GM19099 (cell line): ENCODE data around the gene KCNH4.
A peak's percentile ranks its signal among the peaks of the same experiment; 100 is the strongest.

Source experiments
- POLR2A ChIP-seq: IDR thresholded peaks from 3 replicates; pipeline ENCODE4 v1.6.1; 2011; ENCODE audit warnings: low read depth; ENCODE audit not compliant: insufficient read length; ENCODE audit errors: extremely low read depth

The KCNH4 gene

GRCh38 chr17:42118126-42118510 is 62.8 kb downstream of the KCNH4 start:
- no peak for TF ChIP-seq POLR2A

GRCh38 chr17:42117397-42118125 is 63.4 kb downstream of the KCNH4 start:
- no peak for TF ChIP-seq POLR2A

- TF ChIP-seq POLR2A = no peak
Measured at GRCh38 chr17:42116705-42117396, 64.1 kb downstream of the KCNH4 start.

- no peak for TF ChIP-seq POLR2A
Measured at GRCh38 chr17:42114118-42114517, 66.8 kb downstream of the KCNH4 start.

GRCh38 chr17:42113293-42114069 is 67.5 kb downstream of the KCNH4 start:
- TF ChIP-seq POLR2A = no peak

- peak; percentile 86 for TF ChIP-seq POLR2A
Measured at GRCh38 chr17:42112552-42113176, 68.3 kb downstream of the KCNH4 start, which contains the start of gene DHX58. TSS of gene DHX58 (minus strand) at chr17:42112714. CDS start at chr17:42111892, 822 bp downstream.

GRCh38 chr17:42111871-42112551 is 68.9 kb downstream of the KCNH4 start:
- no peak for TF ChIP-seq POLR2A

GRCh38 chr17:42111265-42111636 is 69.7 kb downstream of the KCNH4 start:
- no peak for TF ChIP-seq POLR2A

GRCh38 chr17:42110301-42111264 is 70.4 kb downstream of the KCNH4 start:
- no peak for TF ChIP-seq POLR2A

GRCh38 chr17:42109086-42109485 is 71.9 kb downstream of the KCNH4 start:
- no peak for TF ChIP-seq POLR2A

- TF ChIP-seq POLR2A = peak; percentile 28
Measured at GRCh38 chr17:42107597-42108576, 73.1 kb downstream of the KCNH4 start.

GRCh38 chr17:42107124-42107523 is 73.8 kb downstream of the KCNH4 start:
- no peak for TF ChIP-seq POLR2A
